Transverse colon (tissue), 4 donors: Measurements from ENCODE around the gene LMX1A.

Experiments used
- EP300 ChIP-seq: sonication (generic); formaldehyde crosslinking; IDR thresholded peaks from one replicate; pipeline ENCODE4 v1.6.1; 2017; ENCODE audit warnings: antibody characterized with exemption, low read depth
- POLR2AphosphoS5 ChIP-seq, 3 donors: sonication (generic); formaldehyde crosslinking; IDR thresholded peaks; one replicate each; pipeline ENCODE4 v1.6.1; 2016; ENCODE audit warnings: antibody characterized with exemption in 3 of 3
- TF ChIP-seq, protein P1 (sequence below), 5 experiments: fragments of 200-600 bp in 3 of 5; fragments of 450-650 bp in 2 of 5; sonication (generic) in 3 of 5; IDR thresholded peaks; 1 replicate in 2 of 5; 2 replicates in 3 of 5; pipeline ENCODE4 v1.5.1; 2016 to 2017; ENCODE audit warnings: antibody characterized with exemption in 5 of 5, inconsistent platforms in 3 of 5, mild to moderate bottlenecking in 2 of 5, moderate library complexity in 1 of 5

GRCh38 chr1:165342587-165342986 lies 13.9 kb downstream of the LMX1A start:
- TF ChIP-seq, protein P1, sequence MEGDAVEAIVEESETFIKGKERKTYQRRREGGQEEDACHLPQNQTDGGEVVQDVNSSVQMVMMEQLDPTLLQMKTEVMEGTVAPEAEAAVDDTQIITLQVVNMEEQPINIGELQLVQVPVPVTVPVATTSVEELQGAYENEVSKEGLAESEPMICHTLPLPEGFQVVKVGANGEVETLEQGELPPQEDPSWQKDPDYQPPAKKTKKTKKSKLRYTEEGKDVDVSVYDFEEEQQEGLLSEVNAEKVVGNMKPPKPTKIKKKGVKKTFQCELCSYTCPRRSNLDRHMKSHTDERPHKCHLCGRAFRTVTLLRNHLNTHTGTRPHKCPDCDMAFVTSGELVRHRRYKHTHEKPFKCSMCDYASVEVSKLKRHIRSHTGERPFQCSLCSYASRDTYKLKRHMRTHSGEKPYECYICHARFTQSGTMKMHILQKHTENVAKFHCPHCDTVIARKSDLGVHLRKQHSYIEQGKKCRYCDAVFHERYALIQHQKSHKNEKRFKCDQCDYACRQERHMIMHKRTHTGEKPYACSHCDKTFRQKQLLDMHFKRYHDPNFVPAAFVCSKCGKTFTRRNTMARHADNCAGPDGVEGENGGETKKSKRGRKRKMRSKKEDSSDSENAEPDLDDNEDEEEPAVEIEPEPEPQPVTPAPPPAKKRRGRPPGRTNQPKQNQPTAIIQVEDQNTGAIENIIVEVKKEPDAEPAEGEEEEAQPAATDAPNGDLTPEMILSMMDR (IDR thresholded peaks at IDR 0.05), result no peak
- TF ChIP-seq EP300 (no peak), POLR2AphosphoS5 (IDR thresholded peaks at IDR 0.05) (no peak)
